HepG2 (cell line): ENCODE results near the gene TARS3.

Source experiments
- DR1 ChIP-seq: sonication (generic); formaldehyde crosslinking; IDR thresholded peaks from 2 replicates; pipeline ENCODE4 v1.8.0; 2021; ENCODE audit warnings: mild to moderate bottlenecking, missing genetic modification reagents, inconsistent platforms
- ERF ChIP-seq: IDR thresholded peaks from 2 replicates; pipeline ENCODE4 v1.6.1; 2018; ENCODE audit warnings: missing biosample characterization, missing genetic modification reagents
- NFIC ChIP-seq: IDR thresholded peaks from 2 replicates; pipeline ENCODE4 v1.6.1; 2012; ENCODE audit warnings: mild to moderate bottlenecking, low read length, inconsistent platforms
- NFRKB ChIP-seq: fragments of 450-650 bp; IDR thresholded peaks from 2 replicates; pipeline ENCODE4 v1.6.1; 2017
- SALL2 ChIP-seq: sonication (generic); formaldehyde crosslinking; IDR thresholded peaks from 2 replicates; pipeline ENCODE4 v1.8.1; 2023; ENCODE audit warnings: mild to moderate bottlenecking, missing genetic modification reagents, inconsistent platforms
- TCF12 ChIP-seq, 2 experiments: fragments of 450-650 bp in 1 of 2; sonication (generic) in 1 of 2; formaldehyde crosslinking in 1 of 2; IDR thresholded peaks; 2 replicates each; pipeline versions ENCODE4 v1.6.1 to v1.8.0; 2017 to 2022; ENCODE audit warnings: antibody characterized with exemption in 1 of 2, mild to moderate bottlenecking in 1 of 2, missing genetic modification reagents in 1 of 2, moderate library complexity in 1 of 2
- TF ChIP-seq, protein P1 (sequence below): sonication (generic); formaldehyde crosslinking; IDR thresholded peaks from 2 replicates; pipeline ENCODE4 v1.5.0; 2020; ENCODE audit warnings: mild to moderate bottlenecking, missing genetic modification reagents, moderate library complexity
- TF ChIP-seq, protein P2 (sequence below): sonication (generic); formaldehyde crosslinking; IDR thresholded peaks from 2 replicates; pipeline ENCODE4 v1.9.0; 2021; ENCODE audit warnings: missing genetic modification reagents, mild to moderate bottlenecking, borderline replicate concordance

DNA sequence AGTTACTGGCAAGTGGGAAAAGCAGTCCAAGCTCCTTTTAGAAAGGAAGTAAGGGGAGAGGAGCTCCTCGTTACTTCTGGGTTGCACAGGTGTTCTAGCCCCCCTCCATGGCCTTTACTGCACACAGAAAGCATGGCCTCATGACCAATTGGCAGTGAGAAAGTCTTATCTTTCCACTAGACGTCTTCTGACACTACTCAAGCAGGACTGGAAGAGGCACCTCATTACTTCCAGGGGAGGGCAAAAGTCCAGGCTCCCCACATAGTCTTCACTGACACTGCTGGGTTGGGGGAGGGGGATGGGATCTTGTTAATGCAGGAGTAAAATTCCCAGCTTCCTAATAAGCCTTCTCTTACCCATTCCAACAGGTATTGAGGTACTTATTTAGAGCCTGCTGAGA is 44.5 kb downstream of the TARS3 start:
- no peak for TF ChIP-seq NFIC
- TF ChIP-seq, protein P1, sequence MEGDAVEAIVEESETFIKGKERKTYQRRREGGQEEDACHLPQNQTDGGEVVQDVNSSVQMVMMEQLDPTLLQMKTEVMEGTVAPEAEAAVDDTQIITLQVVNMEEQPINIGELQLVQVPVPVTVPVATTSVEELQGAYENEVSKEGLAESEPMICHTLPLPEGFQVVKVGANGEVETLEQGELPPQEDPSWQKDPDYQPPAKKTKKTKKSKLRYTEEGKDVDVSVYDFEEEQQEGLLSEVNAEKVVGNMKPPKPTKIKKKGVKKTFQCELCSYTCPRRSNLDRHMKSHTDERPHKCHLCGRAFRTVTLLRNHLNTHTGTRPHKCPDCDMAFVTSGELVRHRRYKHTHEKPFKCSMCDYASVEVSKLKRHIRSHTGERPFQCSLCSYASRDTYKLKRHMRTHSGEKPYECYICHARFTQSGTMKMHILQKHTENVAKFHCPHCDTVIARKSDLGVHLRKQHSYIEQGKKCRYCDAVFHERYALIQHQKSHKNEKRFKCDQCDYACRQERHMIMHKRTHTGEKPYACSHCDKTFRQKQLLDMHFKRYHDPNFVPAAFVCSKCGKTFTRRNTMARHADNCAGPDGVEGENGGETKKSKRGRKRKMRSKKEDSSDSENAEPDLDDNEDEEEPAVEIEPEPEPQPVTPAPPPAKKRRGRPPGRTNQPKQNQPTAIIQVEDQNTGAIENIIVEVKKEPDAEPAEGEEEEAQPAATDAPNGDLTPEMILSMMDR (CRISPR knock-in tag), result no peak
- no peak for TF ChIP-seq TCF12 (IDR thresholded peaks at IDR 0.05)
- no peak for TF ChIP-seq TCF12 (CRISPR knock-in tag; IDR thresholded peaks at IDR 0.05)
- TF ChIP-seq DR1, result no peak
- TF ChIP-seq ERF (CRISPR knock-in tag), result no peak
- TF ChIP-seq NFRKB, result no peak
- no peak for TF ChIP-seq SALL2 (CRISPR knock-in tag)
- TF ChIP-seq, protein P2, sequence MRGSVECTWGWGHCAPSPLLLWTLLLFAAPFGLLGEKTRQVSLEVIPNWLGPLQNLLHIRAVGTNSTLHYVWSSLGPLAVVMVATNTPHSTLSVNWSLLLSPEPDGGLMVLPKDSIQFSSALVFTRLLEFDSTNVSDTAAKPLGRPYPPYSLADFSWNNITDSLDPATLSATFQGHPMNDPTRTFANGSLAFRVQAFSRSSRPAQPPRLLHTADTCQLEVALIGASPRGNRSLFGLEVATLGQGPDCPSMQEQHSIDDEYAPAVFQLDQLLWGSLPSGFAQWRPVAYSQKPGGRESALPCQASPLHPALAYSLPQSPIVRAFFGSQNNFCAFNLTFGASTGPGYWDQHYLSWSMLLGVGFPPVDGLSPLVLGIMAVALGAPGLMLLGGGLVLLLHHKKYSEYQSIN, result no peak
